Posterior vena cava (tissue), 2 donors: ENCODE measurements around the gene FAAH2. TPM values are rescaled to one million over a fixed set of nuclear protein-coding genes. Genes with fewer than 3 reads are reported as not detected.

Source experiments
- total RNA-seq, 2 donors: library from RNA; stranded (reverse); fragmentation: NEBNext Ultra II Directional; extraction: Animal tissue kit (Norgen Biotek cat#: 25700); gene quantifications; one replicate each; pipeline ENCODE4 v1.2.1, GENCODE V29; 2021
- donor health status: DM: yes; HTN: yes; CAD: no.
- donor health status: DM: yes; HTN: yes; CAD: no.

Gene FAAH2
- total RNA-seq, 2 donors from 2014 or later, result 0.29 to 0.60 TPM

Other genes with a start within 250 kb of the FAAH2 start
- 10 to 100 TPM in 1 of 2 donors, 1 to 10 TPM in 1; 9.4 to 15.0 TPM for gene SPIN2B, start 165.2 kb upstream of the FAAH2 start, total RNA-seq
- 1 to 10 TPM in 1 of 2 donors, under 1 TPM in 1; 0.67 to 1.4 TPM for gene SPIN2A, start 149.3 kb upstream of the FAAH2 start, total RNA-seq